Trophoblast cell (in vitro differentiated cells and primary cell): ENCODE data around the gene CDPF1.

Experiments
- DNase-seq, 2 donors: peaks; one replicate each; pipeline ENCODE4 v3.0.0-alpha.2; 2016
- H2AFZ ChIP-seq: 2 replicates; pipeline ENCODE4 v1.6.1; 2013; ENCODE audit warnings: low read length, moderate library complexity, mild to moderate bottlenecking; ENCODE audit not compliant: insufficient read depth, poor library complexity
- H2AK5ac ChIP-seq: 2 replicates; pipeline ENCODE4 v1.6.1; 2013; ENCODE audit warnings: mild to moderate bottlenecking, low read length
- H2BK120ac ChIP-seq: 2 replicates; pipeline ENCODE4 v1.6.1; 2013; ENCODE audit warnings: low read length, mild to moderate bottlenecking, moderate library complexity; ENCODE audit not compliant: insufficient read depth, poor library complexity
- H2BK12ac ChIP-seq: 2 replicates; pipeline ENCODE4 v1.6.1; 2013; ENCODE audit warnings: mild to moderate bottlenecking, low read length, moderate library complexity
- H2BK5ac ChIP-seq: 2 replicates; pipeline ENCODE4 v1.6.1; 2013; ENCODE audit warnings: low read length, low read depth, moderate library complexity, mild to moderate bottlenecking; ENCODE audit not compliant: poor library complexity
- H3K14ac ChIP-seq: 2 replicates; pipeline ENCODE4 v1.6.1; 2013; ENCODE audit warnings: mild to moderate bottlenecking, low read length
- H3K18ac ChIP-seq: 2 replicates; pipeline ENCODE4 v1.6.1; 2013; ENCODE audit warnings: mild to moderate bottlenecking, low read length
- H3K23ac ChIP-seq: 2 replicates; pipeline ENCODE4 v1.6.1; 2013; ENCODE audit warnings: low read length
- H3K27ac ChIP-seq: 2 replicates; pipeline ENCODE4 v1.5.1; 2013; ENCODE audit warnings: low read depth, mild to moderate bottlenecking, inconsistent platforms, low read length, moderate library complexity
- H3K27me3 ChIP-seq: 2 replicates; pipeline ENCODE4 v1.6.1; 2013; ENCODE audit warnings: inconsistent platforms, mild to moderate bottlenecking, low read length, moderate library complexity; ENCODE audit not compliant: insufficient read depth
- H3K36me3 ChIP-seq, 2 experiments: 1 replicate in 1 of 2; 2 replicates in 1 of 2; pipeline ENCODE4 v1.6.1; 2013; ENCODE audit warnings: low read length in 2 of 2, mild to moderate bottlenecking in 2 of 2, moderate library complexity in 1 of 2; ENCODE audit not compliant: insufficient read depth in 2 of 2, control insufficient read depth in 1 of 2
- H3K4ac ChIP-seq: 2 replicates; pipeline ENCODE4 v1.6.1; 2013; ENCODE audit warnings: low read depth, mild to moderate bottlenecking, low read length, moderate library complexity
- H3K4me1 ChIP-seq, 2 experiments: 1 replicate in 1 of 2; 2 replicates in 1 of 2; pipeline ENCODE4 v1.6.1; 2013; ENCODE audit warnings: low read length in 2 of 2, mild to moderate bottlenecking in 2 of 2, moderate library complexity in 1 of 2; ENCODE audit not compliant: insufficient read depth in 2 of 2, control insufficient read depth in 1 of 2
- H3K4me2 ChIP-seq: 2 replicates; pipeline ENCODE4 v1.6.1; 2013; ENCODE audit warnings: inconsistent platforms, mild to moderate bottlenecking, low read length, moderate library complexity
- H3K4me3 ChIP-seq: 2 replicates; pipeline ENCODE4 v1.5.1; 2013; ENCODE audit warnings: mild to moderate bottlenecking, low read depth, low read length, inconsistent platforms
- H3K79me1 ChIP-seq: one replicate; pipeline ENCODE4 v1.6.1; 2013; ENCODE audit warnings: low read length
- H3K79me2 ChIP-seq: 2 replicates; pipeline ENCODE4 v1.6.1; 2013; ENCODE audit warnings: low read length, mild to moderate bottlenecking; ENCODE audit not compliant: control insufficient read depth, insufficient read depth, poor library complexity
- H3K9ac ChIP-seq: 2 replicates; pipeline ENCODE4 v1.6.1; 2013; ENCODE audit warnings: mild to moderate bottlenecking, low read length
- H3K9me3 ChIP-seq: 2 replicates; pipeline ENCODE4 v1.6.1; 2013; ENCODE audit warnings: low read depth, mild to moderate bottlenecking, control low read depth, inconsistent platforms, low read length; ENCODE audit not compliant: insufficient read depth
- H4K12ac ChIP-seq: 2 replicates; pipeline ENCODE4 v1.6.1; 2013; ENCODE audit warnings: low read depth, mild to moderate bottlenecking, low read length, moderate library complexity
- H4K8ac ChIP-seq: 2 replicates; pipeline ENCODE4 v1.6.1; 2013; ENCODE audit warnings: low read depth, mild to moderate bottlenecking, low read length, moderate library complexity
- H4K91ac ChIP-seq: one replicate; pipeline ENCODE4 v1.6.1; 2013; ENCODE audit warnings: low read depth, mild to moderate bottlenecking, low read length, moderate library complexity
- WGBS: extraction: QIAGEN DNeasy Blood & Tissue Kit; methylation state at CpG from one replicate; pipeline ENCODE4 v1.1.7; 2013; ENCODE audit warnings: missing lambda C conversion rate; ENCODE audit not compliant: insufficient read length, insufficient coverage; ENCODE audit errors: extremely low coverage; 5-methylcytosine and 5-hydroxymethylcytosine counted together

The CDPF1 gene

GRCh38 chr22:46245511-46245910 lies 4.6 kb downstream of the CDPF1 start:
- Histone ChIP-seq H3K36me3 (peaks cover 4 to 5% of the 10 kb centered on the region in 2 experiments), H4K12ac (no peak overlapping the region), H3K9ac (no peak overlapping the region), H3K4me1 (peaks cover under 1 to 3% of the 10 kb centered on the region in 2 experiments), H3K4me2 (no peak overlapping the region), H3K23ac (no peak overlapping the region), H3K27ac (no peak overlapping the region), H3K4ac (no peak overlapping the region), H2BK12ac (no peak overlapping the region), H2BK120ac (no peak overlapping the region), H4K91ac (no peak overlapping the region), H3K79me2 (peaks cover 6% of the 10 kb centered on the region), H2AFZ (no peak overlapping the region), H3K14ac (no peak overlapping the region), H2AK5ac (no peak overlapping the region), H3K4me3 (no peak overlapping the region), H4K8ac (no peak overlapping the region), H2BK5ac (no peak overlapping the region), H3K79me1 (peaks cover 7% of the 10 kb centered on the region), H3K27me3 (no peaks in the 10 kb centered on the region), H3K18ac (no peak overlapping the region), H3K9me3 (peaks cover 1% of the 10 kb centered on the region)
- WGBS = no CpG with 5 or more reads among the region's 16 CpGs
- no peak for DNase-seq

- Histone ChIP-seq H3K18ac (no peak overlapping the region), H3K23ac (no peak overlapping the region), H3K4me2 (no peak overlapping the region), H4K12ac (no peak overlapping the region), H4K8ac (no peak overlapping the region), H3K79me2 (peaks cover 1% of the 10 kb centered on the region), H2AFZ (no peak overlapping the region), H3K36me3 (peaks cover 4 to 5% of the 10 kb centered on the region in 2 experiments), H4K91ac (no peak overlapping the region), H3K9ac (no peak overlapping the region), H3K4me3 (no peak overlapping the region), H3K27ac (no peak overlapping the region), H3K79me1 (peaks cover under 1% of the 10 kb centered on the region), H3K14ac (no peak overlapping the region), H3K27me3 (no peaks in the 10 kb centered on the region), H2AK5ac (no peak overlapping the region), H2BK12ac (no peak overlapping the region), H3K4me1 (peaks cover 0 to 2% of the 10 kb centered on the region in 2 experiments), H3K9me3 (no peaks in the 10 kb centered on the region), H2BK5ac (no peak overlapping the region), H2BK120ac (no peak overlapping the region), H3K4ac (no peak overlapping the region)
- no peak for DNase-seq
- no CpG with 5 or more reads among the region's 9 CpGs for WGBS
Measured at GRCh38 chr22:46244771-46245170, 5.3 kb downstream of the CDPF1 start.

- Histone ChIP-seq H4K8ac (no peak overlapping the region), H2AFZ (no peak overlapping the region), H3K79me1 (no peaks in the 10 kb centered on the region), H3K79me2 (no peaks in the 10 kb centered on the region), H3K4me1 (no peaks in the 10 kb centered on the region), H3K27ac (no peak overlapping the region), H4K91ac (no peak overlapping the region), H3K36me3 (peaks cover 4 to 5% of the 10 kb centered on the region in 2 experiments), H3K4ac (no peak overlapping the region), H2BK120ac (no peak overlapping the region), H3K9ac (no peak overlapping the region), H4K12ac (no peak overlapping the region), H3K4me2 (no peak overlapping the region), H2BK5ac (no peak overlapping the region), H3K23ac (no peak overlapping the region), H2BK12ac (no peak overlapping the region), H3K4me3 (no peak overlapping the region), H3K27me3 (no peaks in the 10 kb centered on the region), H3K9me3 (no peaks in the 10 kb centered on the region), H3K14ac (no peak overlapping the region), H3K18ac (no peak overlapping the region), H2AK5ac (no peak overlapping the region)
- no CpG with 5 or more reads among the region's 10 CpGs for WGBS
- DNase-seq = no peak
Measured at GRCh38 chr22:46242076-46242475, 8.0 kb downstream of the CDPF1 start.

GRCh38 chr22:46241396-46242007 lies 8.6 kb downstream of the CDPF1 start:
- Histone ChIP-seq H2AK5ac (no peak overlapping the region), H3K4me3 (no peak overlapping the region), H3K9me3 (no peaks in the 10 kb centered on the region), H3K27me3 (no peaks in the 10 kb centered on the region), H4K12ac (no peak overlapping the region), H3K79me2 (no peaks in the 10 kb centered on the region), H2BK120ac (no peak overlapping the region), H3K27ac (no peak overlapping the region), H2BK12ac (no peak overlapping the region), H3K4ac (no peak overlapping the region), H3K23ac (no peak overlapping the region), H3K9ac (no peak overlapping the region), H2BK5ac (no peak overlapping the region), H4K8ac (no peak overlapping the region), H3K18ac (no peak overlapping the region), H3K4me2 (no peak overlapping the region), H3K14ac (no peak overlapping the region), H4K91ac (no peak overlapping the region), H3K4me1 (no peaks in the 10 kb centered on the region), H2AFZ (no peak overlapping the region), H3K36me3 (peaks cover 4 to 5% of the 10 kb centered on the region in 2 experiments), H3K79me1 (no peaks in the 10 kb centered on the region)
- no CpG with 5 or more reads among the region's 5 CpGs for WGBS
- DNase-seq = no peak
